Measurements from ENCODE around the gene TIE1. TPM values are rescaled to one million over a fixed set of nuclear protein-coding genes. Genes with fewer than 3 reads are reported as not detected.
A peak's percentile ranks its signal among the peaks of the same experiment; 100 is the strongest.

Gene TIE1
- total RNA-seq, 1 experiment from 2014 or later, result 1.2 TPM

GRCh38 chr1:43274125-43274803 is 26.5 kb upstream of the TIE1 start:
- no peaks in the 10 kb centered on the region for H3K27me3 ChIP-seq (ENCODE audit: insufficient read depth, low read length)
- no peak overlapping the region for H2BK15ac ChIP-seq (ENCODE audit: low read depth, low read length)
- H3K27me3 Mint-ChIP-seq (ENCODE audit: low read depth), result peaks cover 3% of the 10 kb centered on the region
- peaks cover 6% of the 10 kb centered on the region for H3K23me2 ChIP-seq (ENCODE audit: insufficient read length, low read depth, low read length, poor library complexity, severe bottlenecking)
- H3K4ac ChIP-seq (ENCODE audit: low read depth, low read length), result no peak overlapping the region
- H3K36me3 Mint-ChIP-seq (ENCODE audit: insufficient read depth in 1 of 3, low read depth in 3 of 3), result peaks cover 4 to 25% (median 14%) of the 10 kb centered on the region in 3 experiments; a peak in 6 of 7 replicates
- DNase-seq, result peak; percentile 57
- no peaks in the 10 kb centered on the region for H3K9me3 Mint-ChIP-seq
- H4K20me1 ChIP-seq (ENCODE audit: control insufficient read depth, insufficient read depth, insufficient read length), result peaks cover 3% of the 10 kb centered on the region
- no peak overlapping the region for H3K56ac ChIP-seq (ENCODE audit: insufficient read length, low read depth, low read length)
- no peak overlapping the region for H2BK20ac ChIP-seq (ENCODE audit: low read depth, low read length, poor library complexity, severe bottlenecking)
- no peak overlapping the region for H2BK12ac ChIP-seq (ENCODE audit: insufficient read length, low read depth, low read length)
- no peak overlapping the region for H3K23ac ChIP-seq (ENCODE audit: insufficient read length, low read depth, low read length)
- H3K4me2 ChIP-seq (ENCODE audit: insufficient read depth, insufficient read length, low read length), result no peak overlapping the region
- H4K5ac ChIP-seq (ENCODE audit: insufficient read length, low read depth, low read length), result no peak overlapping the region
- H3K14ac ChIP-seq (ENCODE audit: insufficient read depth, low read length), result no peak overlapping the region
- no peak overlapping the region for H4K91ac ChIP-seq (ENCODE audit: insufficient read length, low read depth, low read length)
- H3T11ph ChIP-seq (ENCODE audit: low read length), result no peak overlapping the region
- no peak overlapping the region for H3K9ac ChIP-seq (ENCODE audit: extremely low read depth, insufficient read length, low read length)
- no peaks in the 10 kb centered on the region for H3K9me3 ChIP-seq (ENCODE audit: control insufficient read depth, low read depth, low read length)
- peaks cover 5% of the 10 kb centered on the region; the same call in 1 of the 2 replicates for H3K4me1 ChIP-seq (ENCODE audit: insufficient read depth, low read length)
- H4K8ac ChIP-seq (replicated peaks; ENCODE audit: insufficient read length, low read depth, low read length), result no peak overlapping the region
- no peak overlapping the region for H3K4me3 Mint-ChIP-seq
- no peak overlapping the region for H2BK120ac ChIP-seq (ENCODE audit: low read depth, low read length, poor library complexity, severe bottlenecking)
- H2AFZ ChIP-seq (ENCODE audit: low read length), result no peak overlapping the region
- peaks cover 21 to 25% of the 10 kb centered on the region in 2 experiments for H3K4me1 Mint-ChIP-seq
- H2AK5ac ChIP-seq (ENCODE audit: insufficient read length, low read length), result no peak overlapping the region
- TF ChIP-seq CTCF (conservative IDR thresholded peaks at IDR 0.05), result no peak
- H2BK5ac ChIP-seq (ENCODE audit: insufficient read length, low read length), result no peak overlapping the region
- H3K79me1 ChIP-seq (ENCODE audit: insufficient read depth, low read depth, low read length, poor library complexity, severe bottlenecking), result no peaks in the 10 kb centered on the region
- WGBS (ENCODE audit: extremely low coverage, insufficient read length, low lambda C conversion rate), result no CpG with 5 or more reads among the region's 11 CpGs
- no peak overlapping the region for H3K18ac ChIP-seq (ENCODE audit: insufficient read length, low read depth, low read length)
- no peaks in the 10 kb centered on the region for H3K79me2 ChIP-seq (ENCODE audit: insufficient read depth, low read length)
- H3K27ac ChIP-seq (ENCODE audit: insufficient read length, low read depth, low read length), result no peak overlapping the region
- peak overlapping the region; percentile 38 to 73 (median 55); a peak in 5 of 7 replicates for H3K27ac Mint-ChIP-seq
